ENCODE data around the gene DSEL. TPM values are rescaled to one million over a fixed set of nuclear protein-coding genes. Genes with fewer than 3 reads are reported as not detected.

The DSEL gene
- total and polyA plus RNA-seq, 7 donors: 0.23 to 15.3 (median 7.9) TPM

DNA sequence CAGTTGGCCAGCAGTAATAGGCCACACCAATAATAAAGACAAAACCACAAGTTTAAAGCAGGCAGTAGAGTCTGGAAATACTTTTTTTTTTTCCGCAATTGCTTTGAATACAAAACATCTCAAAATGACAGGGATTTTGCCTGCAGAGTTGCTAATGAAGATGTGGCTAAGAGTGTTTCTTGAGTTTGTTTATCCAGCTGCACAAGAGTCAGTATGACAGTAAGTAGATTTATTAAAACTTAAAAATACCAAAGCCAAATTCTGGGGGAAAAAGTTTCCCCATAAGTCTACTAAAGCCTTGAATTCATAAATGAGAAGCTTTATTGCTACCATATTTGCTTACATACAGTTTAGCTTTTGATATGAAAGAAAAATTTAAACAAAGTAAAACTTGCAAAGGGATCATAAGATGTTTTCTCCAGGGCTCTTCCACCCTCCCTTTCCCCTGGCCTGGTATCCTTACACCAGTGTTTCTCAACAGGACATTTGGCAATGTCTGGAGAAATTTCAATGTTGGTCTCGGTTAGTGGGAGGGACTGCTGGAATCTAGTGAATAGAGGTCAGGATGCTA is 3.9 kb upstream of the DSEL start:
- no peaks in the 10 kb centered on the region for H3K9me3 ChIP-seq
- WGBS, 2 donors: 74 to 84% methylated on average over 2 of the region's 2 CpGs
- peak; percentile 69 for DNase-seq
- H3K36me3 ChIP-seq: no peaks in the 10 kb centered on the region
- H3K27me3 ChIP-seq: no peaks in the 10 kb centered on the region
- peak overlapping the region; percentile 40 to 53 (median 49) for H3K27ac ChIP-seq
- H3K4me1 ChIP-seq: peaks cover 0 to 56% (median 38%) of the 10 kb centered on the region in 4 donors
- H3K4me3 ChIP-seq: no peak overlapping the region
- intact Hi-C loops (cut with DNase I): no loop called here
- TF ChIP-seq POLR2AphosphoS5 (IDR thresholded peaks at IDR 0.05): peak in 2 of 4 donors; percentile 15 to 27
- TF ChIP-seq POLR2A (IDR thresholded peaks at IDR 0.05): no peak

DNA sequence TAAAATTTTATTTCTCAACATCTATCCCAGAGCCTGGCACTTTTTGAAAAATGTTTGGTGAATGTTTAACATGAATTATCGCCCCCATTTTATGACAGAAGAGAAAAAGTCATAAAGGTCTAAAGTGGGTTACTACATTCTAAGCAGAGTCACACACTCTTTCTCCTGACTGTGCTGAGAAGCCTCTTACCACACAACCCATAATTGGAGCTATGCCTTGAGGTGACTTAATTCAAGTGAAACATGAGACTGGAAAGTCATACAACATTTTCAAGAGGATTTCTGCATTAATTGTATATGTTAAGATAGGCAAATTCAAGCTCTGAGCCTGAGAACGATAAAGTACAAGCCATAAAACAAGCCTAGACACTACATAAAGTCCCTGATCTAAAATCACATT is 3.1 kb upstream of the DSEL start:
- DNase-seq: no peak
- TF ChIP-seq, protein P1, sequence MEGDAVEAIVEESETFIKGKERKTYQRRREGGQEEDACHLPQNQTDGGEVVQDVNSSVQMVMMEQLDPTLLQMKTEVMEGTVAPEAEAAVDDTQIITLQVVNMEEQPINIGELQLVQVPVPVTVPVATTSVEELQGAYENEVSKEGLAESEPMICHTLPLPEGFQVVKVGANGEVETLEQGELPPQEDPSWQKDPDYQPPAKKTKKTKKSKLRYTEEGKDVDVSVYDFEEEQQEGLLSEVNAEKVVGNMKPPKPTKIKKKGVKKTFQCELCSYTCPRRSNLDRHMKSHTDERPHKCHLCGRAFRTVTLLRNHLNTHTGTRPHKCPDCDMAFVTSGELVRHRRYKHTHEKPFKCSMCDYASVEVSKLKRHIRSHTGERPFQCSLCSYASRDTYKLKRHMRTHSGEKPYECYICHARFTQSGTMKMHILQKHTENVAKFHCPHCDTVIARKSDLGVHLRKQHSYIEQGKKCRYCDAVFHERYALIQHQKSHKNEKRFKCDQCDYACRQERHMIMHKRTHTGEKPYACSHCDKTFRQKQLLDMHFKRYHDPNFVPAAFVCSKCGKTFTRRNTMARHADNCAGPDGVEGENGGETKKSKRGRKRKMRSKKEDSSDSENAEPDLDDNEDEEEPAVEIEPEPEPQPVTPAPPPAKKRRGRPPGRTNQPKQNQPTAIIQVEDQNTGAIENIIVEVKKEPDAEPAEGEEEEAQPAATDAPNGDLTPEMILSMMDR (IDR thresholded peaks at IDR 0.05): no peak
- no peak for TF ChIP-seq POLR2AphosphoS5 (IDR thresholded peaks at IDR 0.05)
- TF ChIP-seq EP300 (IDR thresholded peaks at IDR 0.05): no peak
- TF ChIP-seq POLR2A (IDR thresholded peaks at IDR 0.05): no peak
- Histone ChIP-seq H3K27ac (peak overlapping the region; percentile 40 to 53 (median 49)), H3K36me3 (no peaks in the 10 kb centered on the region), H3K4me1 (peaks cover 0 to 54% (median 31%) of the 10 kb centered on the region in 4 donors), H3K9me3 (no peaks in the 10 kb centered on the region), H3K4me3 (no peak overlapping the region), H3K27me3 (no peaks in the 10 kb centered on the region)
- intact Hi-C loops (cut with DNase I): loop anchor here (5.0 kb wide), 2 partner anchors 1103 to 1193 kb away; no protein-coding TSS in a partner anchor
- WGBS, 2 donors: 21 to 68% methylated on average over 2 of the region's 2 CpGs

DNA sequence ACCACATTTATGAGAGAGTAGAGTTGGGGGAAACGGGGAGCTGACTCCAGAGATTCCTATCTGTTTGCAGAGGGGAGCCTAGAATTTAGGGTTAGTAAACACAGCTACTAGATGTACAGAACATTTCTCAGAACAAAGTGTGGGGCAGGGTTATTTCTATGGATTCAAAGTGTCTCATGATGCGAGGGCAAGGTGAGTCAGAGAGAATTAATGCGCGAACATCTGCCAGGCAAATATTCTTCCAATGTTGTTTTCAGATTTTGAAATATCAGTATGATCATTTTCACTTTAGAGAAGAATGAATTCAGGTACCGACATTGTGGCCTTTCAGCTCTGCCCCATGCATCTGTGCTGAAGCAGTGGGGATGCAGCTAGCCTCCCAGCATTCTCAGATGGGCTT is 2.0 kb upstream of the DSEL start:
- TF ChIP-seq POLR2A (IDR thresholded peaks at IDR 0.05): no peak
- TF ChIP-seq POLR2AphosphoS5 (IDR thresholded peaks at IDR 0.05): no peak
- TF ChIP-seq EP300 (IDR thresholded peaks at IDR 0.05): no peak
- TF ChIP-seq, protein P1 (IDR thresholded peaks at IDR 0.05): no peak
- H3K4me3 ChIP-seq: no peak overlapping the region
- intact Hi-C loops (cut with DNase I): loop anchor here (5.0 kb wide), 2 partner anchors 1104 to 1194 kb away; no protein-coding TSS in a partner anchor
- peaks cover 0 to 53% (median 32%) of the 10 kb centered on the region in 4 donors for H3K4me1 ChIP-seq
- H3K36me3 ChIP-seq: no peaks in the 10 kb centered on the region
- H3K27ac ChIP-seq: peak overlapping the region; percentile 81 to 93 (median 92)
- WGBS, 2 donors: 85 to 93% methylated on average over 5 of the region's 5 CpGs
- DNase-seq: no peak
- no peaks in the 10 kb centered on the region for H3K27me3 ChIP-seq
- no peaks in the 10 kb centered on the region for H3K9me3 ChIP-seq

DNA sequence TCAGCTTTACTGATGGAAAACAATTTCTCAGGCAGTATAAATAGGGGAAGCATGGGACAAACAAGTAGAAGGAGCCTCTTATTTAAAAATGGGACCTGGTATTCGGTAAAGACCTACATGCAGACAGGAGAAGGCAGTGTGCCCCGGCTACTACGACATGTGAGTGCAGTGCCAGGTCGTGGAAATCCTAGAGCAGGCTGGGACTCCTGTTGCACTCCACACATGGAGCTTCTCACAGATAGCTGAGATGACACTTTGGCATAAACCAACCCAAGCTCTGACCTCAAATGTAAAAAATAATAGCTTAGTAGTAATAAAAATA is 885 bp upstream of the DSEL start:
- no peaks in the 10 kb centered on the region for H3K36me3 ChIP-seq
- no peaks in the 10 kb centered on the region for H3K27me3 ChIP-seq
- peak overlapping the region; percentile 63 to 81 (median 74) for H3K4me3 ChIP-seq
- peak overlapping the region; percentile 81 to 93 (median 92) for H3K27ac ChIP-seq
- no peaks in the 10 kb centered on the region for H3K9me3 ChIP-seq
- H3K4me1 ChIP-seq: peaks cover 0 to 53% (median 32%) of the 10 kb centered on the region in 4 donors
- TF ChIP-seq POLR2AphosphoS5 (IDR thresholded peaks at IDR 0.05) (no peak), EP300 (IDR thresholded peaks at IDR 0.05) (no peak)
- 19 to 25% methylated on average over 4 of the region's 4 CpGs for WGBS, 2 donors
- DNase-seq: peak; percentile 80
- intact Hi-C loops (cut with DNase I): loop anchor here (5.0 kb wide), 2 partner anchors 1105 to 1195 kb away; no protein-coding TSS in a partner anchor

DNA sequence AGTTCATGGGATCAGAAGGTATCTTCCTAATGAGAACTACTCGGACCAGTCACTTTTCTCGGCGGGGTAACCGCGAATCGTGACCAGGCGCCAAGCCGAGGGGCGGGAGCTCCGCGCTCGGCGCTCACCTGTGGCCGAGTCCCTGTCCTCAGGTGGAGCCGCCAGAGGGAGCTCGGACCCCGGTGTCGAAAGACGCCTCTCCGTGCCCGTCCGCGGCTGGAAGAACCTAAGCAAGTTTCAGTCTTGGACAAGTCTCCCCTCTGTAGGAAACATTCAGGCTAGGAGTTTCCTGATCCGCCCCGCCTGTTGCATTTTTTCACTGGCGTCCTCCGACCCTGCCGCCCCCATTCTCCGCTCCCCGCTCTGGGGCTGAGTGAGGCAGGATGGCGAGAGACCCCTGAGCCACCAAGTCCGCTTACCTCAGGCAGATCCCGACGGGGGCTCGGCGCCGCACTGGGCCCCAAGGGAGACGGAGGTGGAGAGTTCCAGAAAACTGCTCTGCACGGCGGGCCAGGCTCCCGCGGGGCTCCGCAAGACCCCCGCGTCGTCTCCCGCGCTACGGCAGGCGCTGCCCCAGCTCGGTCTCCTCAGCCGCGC is 480 bp downstream of the DSEL start:
- H3K27ac ChIP-seq: peak overlapping the region; percentile 81 to 93 (median 92)
- no peaks in the 10 kb centered on the region for H3K27me3 ChIP-seq
- TF ChIP-seq POLR2A (IDR thresholded peaks at IDR 0.05) (no peak), POLR2AphosphoS5 (IDR thresholded peaks at IDR 0.05) (peak in 2 of 4 donors; percentile 1 to 36)
- TF ChIP-seq, protein P1 (IDR thresholded peaks at IDR 0.05): peak; percentile 51 to 76 (median 62)
- no peaks in the 10 kb centered on the region for H3K9me3 ChIP-seq
- intact Hi-C loops (cut with DNase I): loop anchor here (5.0 kb wide), 2 partner anchors 1106 to 1196 kb away; no protein-coding TSS in a partner anchor
- H3K36me3 ChIP-seq: no peaks in the 10 kb centered on the region
- WGBS, 2 donors: 1% methylated on average over 53 of the region's 53 CpGs
- peaks cover 0 to 47% (median 30%) of the 10 kb centered on the region in 4 donors for H3K4me1 ChIP-seq
- peak; percentile 94 for DNase-seq
- H3K4me3 ChIP-seq: peak overlapping the region; percentile 63 to 81 (median 74)

Data from sigmoid colon (tissue), 7 donors.